Neural cell (in vitro differentiated cells): Measurements from ENCODE around the gene FUT9. TPM values are rescaled to one million over a fixed set of nuclear protein-coding genes. Genes with fewer than 3 reads are reported as not detected.

ENCODE experiments used
- H2AFZ ChIP-seq: fragments of 200-600, 300-800 bp; sonication (generic), shearing (Covaris generic); 2 replicates; pipeline ENCODE4 v1.6.0; 2014; ENCODE audit warnings: low read depth, mild to moderate bottlenecking, antibody characterized with exemption, low read length, moderate library complexity
- H3F3A ChIP-seq: fragments of 200-600 bp; shearing (Covaris generic); 2 replicates; pipeline ENCODE4 v1.6.1; 2016; ENCODE audit warnings: mild to moderate bottlenecking, moderate library complexity, mixed read lengths, antibody characterized with exemption, low read length; ENCODE audit not compliant: insufficient read depth, poor library complexity, severe bottlenecking
- H3K27ac ChIP-seq: fragments of 200-600, 300-800 bp; sonication (generic), shearing (Covaris generic); 2 replicates; pipeline ENCODE4 v1.5.1; 2014; ENCODE audit warnings: mild to moderate bottlenecking, low read length, moderate library complexity
- H3K27me3 ChIP-seq: fragments of 300-800, 200-600 bp; sonication (generic), shearing (Covaris generic); 2 replicates; pipeline ENCODE4 v1.6.0; 2014; ENCODE audit warnings: mild to moderate bottlenecking, low read depth, low read length, moderate library complexity; ENCODE audit not compliant: insufficient read depth
- H3K36me3 ChIP-seq: fragments of 300-800, 200-600 bp; sonication (generic), shearing (Covaris generic); 2 replicates; pipeline ENCODE4 v1.5.1; 2014; ENCODE audit warnings: mild to moderate bottlenecking, antibody characterized with exemption, low read length, moderate library complexity; ENCODE audit not compliant: insufficient read depth
- H3K4me2 ChIP-seq: fragments of 300-800, 200-600 bp; sonication (generic), shearing (Covaris generic); 2 replicates; pipeline ENCODE4 v1.6.0; 2014; ENCODE audit warnings: mild to moderate bottlenecking, low read length
- H3K4me3 ChIP-seq: fragments of 300-800, 200-600 bp; sonication (generic), shearing (Covaris generic); 2 replicates; pipeline ENCODE4 v1.5.1; 2014; ENCODE audit warnings: mild to moderate bottlenecking, low read length, moderate library complexity
- H3K79me2 ChIP-seq: fragments of 200-600 bp; shearing (Covaris generic); replicated peaks from 2 replicates; pipeline ENCODE4 v1.6.0; 2014; ENCODE audit warnings: mild to moderate bottlenecking, low read length, moderate library complexity; ENCODE audit not compliant: insufficient read depth
- H3K9ac ChIP-seq: fragments of 300-800, 200-600 bp; sonication (generic), shearing (Covaris generic); 2 replicates; pipeline ENCODE4 v1.6.1; 2016; ENCODE audit warnings: mild to moderate bottlenecking, low read length, mixed read lengths
- H3K9me2 ChIP-seq: fragments of 200-600 bp; shearing (Covaris generic); 2 replicates; pipeline ENCODE4 v1.6.1; 2016; ENCODE audit warnings: mild to moderate bottlenecking, low read length, mixed read lengths; ENCODE audit not compliant: insufficient read depth
- H3K9me3 ChIP-seq: fragments of 200-600, 300-800 bp; sonication (generic), shearing (Covaris generic); 2 replicates; pipeline ENCODE4 v1.6.1; 2016; ENCODE audit warnings: mild to moderate bottlenecking, mixed run types, low read length, moderate library complexity, mixed read lengths
- H4K20me1 ChIP-seq: fragments of 200-600 bp; shearing (Covaris generic); 2 replicates; pipeline ENCODE4 v1.6.1; 2016; ENCODE audit warnings: mild to moderate bottlenecking, mixed run types; ENCODE audit not compliant: insufficient read depth
- EP300 ChIP-seq: fragments of 450-650 bp; conservative IDR thresholded peaks from 2 replicates; pipeline ENCODE4 v1.6.1; 2014; ENCODE audit warnings: antibody characterized with exemption, mild to moderate bottlenecking, moderate library complexity; ENCODE audit not compliant: poor library complexity, severe bottlenecking
- EZH2 ChIP-seq: fragments of 200-600, 300-800 bp; shearing (Covaris generic), sonication (generic); IDR thresholded peaks from 2 replicates; pipeline ENCODE4 v1.6.1; 2014; ENCODE audit warnings: antibody characterized with exemption, low read length, borderline replicate concordance, mild to moderate bottlenecking; ENCODE audit not compliant: insufficient read depth, poor library complexity, severe bottlenecking
- MXI1 ChIP-seq: fragments of 450-650 bp; conservative IDR thresholded peaks from 2 replicates; pipeline ENCODE4 v1.6.1; 2014; ENCODE audit warnings: antibody characterized with exemption, mild to moderate bottlenecking; ENCODE audit not compliant: poor library complexity, severe bottlenecking
- POLR2AphosphoS5 ChIP-seq: IDR thresholded peaks from 2 replicates; pipeline ENCODE4 v1.6.1; 2012
- RAD21 ChIP-seq: fragments of 450-650 bp; conservative IDR thresholded peaks from 2 replicates; pipeline ENCODE4 v1.6.1; 2014; ENCODE audit warnings: antibody characterized with exemption, mild to moderate bottlenecking, moderate library complexity
- SMC3 ChIP-seq: fragments of 450-650 bp; conservative IDR thresholded peaks from 2 replicates; pipeline ENCODE4 v1.6.1; 2014; ENCODE audit warnings: antibody characterized with exemption, mild to moderate bottlenecking, moderate library complexity; ENCODE audit not compliant: poor library complexity
- TAF1 ChIP-seq: IDR thresholded peaks from 2 replicates; pipeline ENCODE4 v1.6.1; 2012; ENCODE audit warnings: low read depth
- polyA plus RNA-seq: library from polyadenylated mRNA; depleted of rRNA; stranded (reverse); fragments of >200 nt; gene quantifications from 2 replicates; pipeline ENCODE4 v1.2.3, GENCODE V29; 2014
- TF ChIP-seq, protein P1 (sequence below): IDR thresholded peaks from 2 replicates; pipeline ENCODE4 v1.6.1; 2012; ENCODE audit warnings: borderline replicate concordance
- TF ChIP-seq, protein P2 (sequence below): fragments of 450-650 bp; IDR thresholded peaks from 2 replicates; pipeline ENCODE4 v1.5.1; 2014; ENCODE audit warnings: antibody characterized with exemption, mild to moderate bottlenecking, moderate library complexity; ENCODE audit not compliant: poor library complexity, severe bottlenecking

Gene FUT9
- polyA plus RNA-seq, 1 donor from 2014 or later, result 18.5 TPM

- H3K27me3 ChIP-seq, result no peaks in the 10 kb centered on the region
- H3K9ac ChIP-seq, result no peak overlapping the region
- no peak overlapping the region for H3K27ac ChIP-seq
- no peaks in the 10 kb centered on the region for H4K20me1 ChIP-seq
- no peak overlapping the region for H2AFZ ChIP-seq
- TF ChIP-seq RAD21 (no peak), EZH2 (no peak), MXI1 (no peak), SMC3 (no peak), EP300 (no peak), POLR2AphosphoS5 (no peak), TAF1 (no peak)
- TF ChIP-seq, protein P1, sequence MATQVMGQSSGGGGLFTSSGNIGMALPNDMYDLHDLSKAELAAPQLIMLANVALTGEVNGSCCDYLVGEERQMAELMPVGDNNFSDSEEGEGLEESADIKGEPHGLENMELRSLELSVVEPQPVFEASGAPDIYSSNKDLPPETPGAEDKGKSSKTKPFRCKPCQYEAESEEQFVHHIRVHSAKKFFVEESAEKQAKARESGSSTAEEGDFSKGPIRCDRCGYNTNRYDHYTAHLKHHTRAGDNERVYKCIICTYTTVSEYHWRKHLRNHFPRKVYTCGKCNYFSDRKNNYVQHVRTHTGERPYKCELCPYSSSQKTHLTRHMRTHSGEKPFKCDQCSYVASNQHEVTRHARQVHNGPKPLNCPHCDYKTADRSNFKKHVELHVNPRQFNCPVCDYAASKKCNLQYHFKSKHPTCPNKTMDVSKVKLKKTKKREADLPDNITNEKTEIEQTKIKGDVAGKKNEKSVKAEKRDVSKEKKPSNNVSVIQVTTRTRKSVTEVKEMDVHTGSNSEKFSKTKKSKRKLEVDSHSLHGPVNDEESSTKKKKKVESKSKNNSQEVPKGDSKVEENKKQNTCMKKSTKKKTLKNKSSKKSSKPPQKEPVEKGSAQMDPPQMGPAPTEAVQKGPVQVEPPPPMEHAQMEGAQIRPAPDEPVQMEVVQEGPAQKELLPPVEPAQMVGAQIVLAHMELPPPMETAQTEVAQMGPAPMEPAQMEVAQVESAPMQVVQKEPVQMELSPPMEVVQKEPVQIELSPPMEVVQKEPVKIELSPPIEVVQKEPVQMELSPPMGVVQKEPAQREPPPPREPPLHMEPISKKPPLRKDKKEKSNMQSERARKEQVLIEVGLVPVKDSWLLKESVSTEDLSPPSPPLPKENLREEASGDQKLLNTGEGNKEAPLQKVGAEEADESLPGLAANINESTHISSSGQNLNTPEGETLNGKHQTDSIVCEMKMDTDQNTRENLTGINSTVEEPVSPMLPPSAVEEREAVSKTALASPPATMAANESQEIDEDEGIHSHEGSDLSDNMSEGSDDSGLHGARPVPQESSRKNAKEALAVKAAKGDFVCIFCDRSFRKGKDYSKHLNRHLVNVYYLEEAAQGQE, result no peak
- TF ChIP-seq, protein P2, sequence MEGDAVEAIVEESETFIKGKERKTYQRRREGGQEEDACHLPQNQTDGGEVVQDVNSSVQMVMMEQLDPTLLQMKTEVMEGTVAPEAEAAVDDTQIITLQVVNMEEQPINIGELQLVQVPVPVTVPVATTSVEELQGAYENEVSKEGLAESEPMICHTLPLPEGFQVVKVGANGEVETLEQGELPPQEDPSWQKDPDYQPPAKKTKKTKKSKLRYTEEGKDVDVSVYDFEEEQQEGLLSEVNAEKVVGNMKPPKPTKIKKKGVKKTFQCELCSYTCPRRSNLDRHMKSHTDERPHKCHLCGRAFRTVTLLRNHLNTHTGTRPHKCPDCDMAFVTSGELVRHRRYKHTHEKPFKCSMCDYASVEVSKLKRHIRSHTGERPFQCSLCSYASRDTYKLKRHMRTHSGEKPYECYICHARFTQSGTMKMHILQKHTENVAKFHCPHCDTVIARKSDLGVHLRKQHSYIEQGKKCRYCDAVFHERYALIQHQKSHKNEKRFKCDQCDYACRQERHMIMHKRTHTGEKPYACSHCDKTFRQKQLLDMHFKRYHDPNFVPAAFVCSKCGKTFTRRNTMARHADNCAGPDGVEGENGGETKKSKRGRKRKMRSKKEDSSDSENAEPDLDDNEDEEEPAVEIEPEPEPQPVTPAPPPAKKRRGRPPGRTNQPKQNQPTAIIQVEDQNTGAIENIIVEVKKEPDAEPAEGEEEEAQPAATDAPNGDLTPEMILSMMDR, result no peak
- no peak overlapping the region for H3K4me2 ChIP-seq
- H3K9me2 ChIP-seq, result no peaks in the 10 kb centered on the region
- no peaks in the 10 kb centered on the region for H3F3A ChIP-seq
- no peaks in the 10 kb centered on the region for H3K9me3 ChIP-seq
- H3K79me2 ChIP-seq, result peaks cover 13% of the 10 kb centered on the region
- H3K4me3 ChIP-seq, result no peak overlapping the region
- no peaks in the 10 kb centered on the region for H3K36me3 ChIP-seq
Observed at GRCh38 chr6:96060249-96060648, 44.5 kb downstream of the FUT9 start.

GRCh38 chr6:96065213-96065612 is 49.4 kb downstream of the FUT9 start:
- TF ChIP-seq EZH2 (no peak), TAF1 (no peak), RAD21 (no peak), POLR2AphosphoS5 (no peak), EP300 (no peak), MXI1 (no peak)
- TF ChIP-seq, protein P2, result no peak
- Histone ChIP-seq H3K36me3 (no peaks in the 10 kb centered on the region), H3K9me2 (no peaks in the 10 kb centered on the region), H3K4me3 (no peak overlapping the region), H3K27me3 (no peaks in the 10 kb centered on the region), H3K9me3 (no peaks in the 10 kb centered on the region), H3K9ac (no peak overlapping the region), H3K4me2 (no peak overlapping the region), H3K27ac (no peak overlapping the region), H4K20me1 (no peaks in the 10 kb centered on the region), H2AFZ (no peak overlapping the region), H3K79me2 (peaks cover 10% of the 10 kb centered on the region), H3F3A (no peaks in the 10 kb centered on the region)
